Activated T-cell treated with anti-CD3 and anti-CD28 coated beads, Interleukin-2, amount 50 U/mL, for 72 hours (primary cell): ENCODE data around the gene KCNG2. TPM values are rescaled to one million over a fixed set of nuclear protein-coding genes. Genes with fewer than 3 reads are reported as not detected.

Source experiments
- total RNA-seq, 2 donors: library from RNA; stranded (reverse); gene quantifications; one replicate each; pipeline ENCODE4 v1.2.3, GENCODE V29; 2022

Gene KCNG2
- total RNA-seq, 2 donors from 2014 or later: not detected

Other genes with a start within 250 kb of the KCNG2 start
- 100 to 1,000 TPM in 1 of 2 donors, 10 to 100 TPM in 1; 30.1 to 103 TPM for gene CTDP1, start 118.1 kb upstream of the KCNG2 start, total RNA-seq
- gene SLC66A2, start 153.7 kb downstream of the KCNG2 start, total RNA-seq: 10 to 100 TPM; 35.1 to 40.1 TPM
- 10 to 100 TPM; 11.2 to 11.8 TPM for gene HSBP1L1, start 166.7 kb downstream of the KCNG2 start, total RNA-seq
- gene TXNL4A, start 190.6 kb downstream of the KCNG2 start, total RNA-seq: 100 to 1,000 TPM in 1 of 2 donors, 10 to 100 TPM in 1; 92.9 to 105 TPM
- 10 to 100 TPM; 13.9 to 17.7 TPM for gene RBFA, start 236.5 kb downstream of the KCNG2 start, total RNA-seq